Fibroblast of peridontal ligament (primary cell): ENCODE measurements around the gene VKORC1.
A peak's percentile ranks its signal among the peaks of the same experiment; 100 is the strongest.
"Not testable (repeated sequence)": the region's sequence is repeated elsewhere in the genome, so short reads cannot be mapped to it uniquely, and the experiment has no call there.

Experiments
- DNase-seq: peaks from one replicate; pipeline ENCODE4 v3.0.0-alpha.2; 2010; ENCODE audit errors: extremely low read depth

Gene VKORC1

GRCh38 chr16:31107465-31107867 is 12.9 kb upstream of the VKORC1 start:
- no peak for DNase-seq

GRCh38 chr16:31106509-31107464 is 12.2 kb upstream of the VKORC1 start:
- no peak for DNase-seq

- DNase-seq: peak; percentile 47
These were observed 11.1 kb upstream of the VKORC1 start for GRCh38 chr16:31105677-31106213.

- DNase-seq: not testable (repeated sequence)
These were observed 6.5 kb upstream of the VKORC1 start for GRCh38 chr16:31100876-31101641.

GRCh38 chr16:31099860-31100638 is 5.5 kb upstream of the VKORC1 start:
- DNase-seq: peak; percentile 13

- DNase-seq: no peak
These were observed 541 bp downstream of the VKORC1 start for GRCh38 chr16:31094088-31094423.

- no peak for DNase-seq
These were observed 1.4 kb downstream of the VKORC1 start for GRCh38 chr16:31093132-31093703.

- DNase-seq: no peak
These were observed 2.3 kb downstream of the VKORC1 start for GRCh38 chr16:31092330-31092729.

GRCh38 chr16:31090540-31090939 is 4.1 kb downstream of the VKORC1 start:
- peak; percentile 39 for DNase-seq

- no peak for DNase-seq
These were observed 5.4 kb downstream of the VKORC1 start for GRCh38 chr16:31089199-31089598.

- DNase-seq: no peak
These were observed 6.0 kb downstream of the VKORC1 start, which contains the start of gene PRSS53 for GRCh38 chr16:31088459-31089183. PRSS53 (minus strand) TSS chr16:31088943; CDS start chr16:31088809, 134 bp downstream.

GRCh38 chr16:31087971-31088370 is 6.6 kb downstream of the VKORC1 start:
- DNase-seq: no peak

GRCh38 chr16:31087481-31087880 is 7.1 kb downstream of the VKORC1 start:
- DNase-seq: no peak

GRCh38 chr16:31086629-31086906 is 8.0 kb downstream of the VKORC1 start:
- no peak for DNase-seq

- no peak for DNase-seq
These were observed 8.5 kb downstream of the VKORC1 start for GRCh38 chr16:31085873-31086628.

GRCh38 chr16:31085411-31085810 is 9.2 kb downstream of the VKORC1 start:
- DNase-seq: no peak

GRCh38 chr16:31084584-31085302 is 9.9 kb downstream of the VKORC1 start:
- DNase-seq: no peak

- no peak for DNase-seq
These were observed 10.6 kb downstream of the VKORC1 start for GRCh38 chr16:31083981-31084380.

- no peak for DNase-seq
These were observed 11.0 kb downstream of the VKORC1 start for GRCh38 chr16:31083556-31083955.
